NK-92 (cell line): Measurements from ENCODE around the gene TSC22D3.
A peak's percentile ranks its signal among the peaks of the same experiment; 100 is the strongest.
"Not testable (repeated sequence)": the region's sequence is repeated elsewhere in the genome, so short reads cannot be mapped to it uniquely, and the experiment has no call there.

ENCODE experiments used
- DNase-seq: peaks from one replicate; lab custom pipeline; 2025; ENCODE audit not compliant: unreplicated experiment; lab: John Stamatoyannopoulos, UW

TSC22D3 gene

GRCh38 chrX:107683124-107683895, 92.3 kb downstream of the TSC22D3 start:
- DNase-seq = no peak

GRCh38 chrX:107682256-107682655, 93.3 kb downstream of the TSC22D3 start:
- DNase-seq = no peak

DNA sequence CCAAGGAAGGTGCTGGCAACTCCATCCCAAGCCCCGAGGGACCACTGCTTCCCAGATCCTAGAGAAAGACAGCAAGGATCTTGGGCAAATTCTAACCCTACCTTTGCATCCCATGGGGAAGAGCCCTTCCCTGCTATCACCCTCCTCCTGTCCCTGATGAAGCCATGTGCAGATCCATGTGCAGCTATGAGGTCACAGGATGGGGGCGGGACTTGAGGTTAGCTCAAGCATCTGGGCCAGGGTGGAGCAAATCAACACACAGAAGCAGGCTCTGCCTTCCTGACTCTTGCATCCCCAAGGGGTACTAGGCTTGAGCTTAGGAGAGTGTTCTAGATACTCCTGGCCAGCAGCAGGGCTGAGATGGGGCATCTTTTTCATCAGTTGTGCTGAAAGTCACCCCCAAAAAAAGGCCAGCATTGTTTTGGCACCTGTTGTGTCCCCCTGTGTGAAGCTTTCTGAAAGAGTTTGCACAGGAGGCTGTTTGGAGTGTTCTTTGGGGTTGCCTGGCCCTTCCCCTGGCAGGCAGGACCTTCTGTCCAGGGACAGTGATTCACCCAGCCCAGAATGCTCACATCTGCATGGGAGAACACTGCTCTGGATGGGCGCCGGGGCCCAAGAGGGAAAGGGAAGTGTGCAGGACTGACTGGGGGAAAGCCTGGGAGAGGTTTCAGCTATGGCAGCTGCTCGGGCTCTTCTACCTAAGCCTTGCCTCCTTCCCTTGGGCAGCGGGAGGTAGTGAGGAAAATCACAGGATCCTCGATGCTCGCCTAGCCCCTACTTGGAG, 96.4 kb downstream of the TSC22D3 start:
- DNase-seq = no peak

DNA sequence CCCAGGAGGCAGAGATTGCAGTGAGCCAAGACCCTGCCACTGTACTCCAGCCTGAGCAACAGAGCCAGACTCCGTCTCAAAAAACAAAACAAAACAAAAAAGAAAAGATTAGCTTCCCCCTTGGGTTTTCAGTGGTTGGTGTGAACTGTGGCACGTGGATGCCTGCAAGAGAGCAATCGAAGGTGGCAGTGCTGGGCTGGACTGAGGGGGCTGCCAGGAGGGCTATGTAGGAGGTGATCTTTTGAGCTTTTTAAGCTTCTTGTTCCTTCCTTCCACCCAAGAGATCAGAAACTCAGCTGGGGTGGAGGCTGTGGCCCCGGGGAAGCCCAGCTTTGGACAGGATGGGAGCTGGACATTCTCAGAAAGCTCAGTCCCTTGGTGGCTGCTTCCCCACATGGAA, 97.7 kb downstream of the TSC22D3 start:
- no peak for DNase-seq

DNA sequence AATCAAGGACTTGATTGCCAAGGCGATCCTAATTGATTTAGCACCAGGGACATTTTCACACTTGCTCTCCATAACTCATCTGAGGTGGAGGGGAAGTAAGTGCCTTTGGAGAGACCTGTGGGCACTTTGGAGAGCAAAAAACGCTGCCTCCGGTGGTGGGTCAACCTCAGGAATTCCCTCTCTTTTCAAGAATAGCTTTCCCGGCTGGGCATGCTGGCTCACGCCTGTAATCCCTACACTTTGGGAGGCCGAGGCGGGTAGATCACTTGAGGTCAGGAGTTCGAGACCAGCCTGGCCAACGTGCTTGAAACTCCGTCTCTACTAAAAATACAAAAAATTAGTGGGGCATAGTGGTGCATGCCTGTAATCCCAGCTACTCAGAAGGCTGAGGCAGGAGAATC, 98.1 kb downstream of the TSC22D3 start:
- DNase-seq = no peak

DNA sequence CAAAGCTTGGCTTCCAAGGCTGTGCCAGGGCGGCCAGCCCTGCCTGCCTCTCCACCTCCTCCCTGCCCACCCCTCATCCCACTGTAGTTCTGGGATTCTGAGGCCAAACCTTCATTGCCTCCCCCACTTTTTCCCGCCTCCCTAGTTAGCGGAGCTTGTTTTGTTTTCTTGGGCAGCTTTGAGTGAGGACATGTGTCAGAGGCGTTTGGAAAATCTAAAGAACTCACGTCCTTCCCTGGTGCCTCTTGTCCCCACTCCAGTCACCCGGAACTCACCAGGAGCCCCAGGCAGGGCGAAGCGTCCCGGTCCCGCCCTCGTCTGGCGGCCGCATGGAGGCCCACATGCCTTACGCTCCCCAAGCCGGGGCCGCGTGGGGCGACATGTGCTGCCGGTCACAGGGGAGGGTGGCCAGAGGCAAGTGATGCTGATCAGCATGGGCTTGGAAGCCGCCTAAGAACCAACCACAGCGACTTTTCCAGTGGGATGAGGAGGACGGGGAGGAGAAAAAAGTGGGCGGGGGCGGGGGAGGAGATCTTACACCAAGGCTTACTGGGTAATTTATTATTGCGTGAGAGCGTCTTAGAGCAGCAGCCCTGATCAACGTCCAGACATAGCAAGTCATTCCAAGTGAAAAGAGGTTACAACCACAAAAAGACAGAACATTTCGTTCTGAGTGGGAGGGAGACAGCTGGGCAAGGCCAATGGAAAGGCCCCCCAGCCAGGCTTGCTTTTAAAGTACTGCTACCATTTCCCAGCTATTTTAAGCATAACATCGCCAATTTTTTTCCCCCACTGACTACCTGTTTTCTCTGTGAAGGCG, 98.8 kb downstream of the TSC22D3 start:
- DNase-seq = no peak

GRCh38 chrX:107675823-107676555, 99.6 kb downstream of the TSC22D3 start:
- no peak for DNase-seq

- DNase-seq = no peak
These were observed 100.3 kb downstream of the TSC22D3 start for GRCh38 chrX:107675365-107675654.

- DNase-seq = no peak
These were observed 100.9 kb downstream of the TSC22D3 start for GRCh38 chrX:107674480-107675364.

GRCh38 chrX:107673933-107674479, 101.6 kb downstream of the TSC22D3 start:
- DNase-seq = peak; percentile 60

DNA sequence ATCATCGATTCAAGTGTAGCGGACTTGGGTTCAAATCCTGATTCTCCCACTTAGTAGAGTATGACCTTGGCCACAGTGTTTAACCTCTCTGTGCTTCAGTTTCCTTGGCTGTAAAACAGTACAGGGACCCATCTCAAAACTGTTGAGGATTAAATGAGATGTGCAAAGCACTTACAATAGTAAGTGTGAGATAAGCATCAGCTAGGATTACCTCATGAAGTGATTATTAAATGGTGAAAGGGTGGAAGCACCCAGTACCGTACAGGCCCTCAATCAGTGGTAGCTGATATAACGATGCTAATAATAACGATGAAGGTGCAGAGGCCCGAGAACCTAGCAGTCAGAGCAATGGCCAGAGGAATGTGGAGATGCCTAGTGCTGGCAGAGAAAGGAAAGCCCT, 102.2 kb downstream of the TSC22D3 start:
- no peak for DNase-seq

GRCh38 chrX:107672955-107673378, 102.6 kb downstream of the TSC22D3 start:
- DNase-seq = peak; percentile 3

GRCh38 chrX:107671256-107671655, 104.3 kb downstream of the TSC22D3 start:
- not testable (repeated sequence) for DNase-seq

DNA sequence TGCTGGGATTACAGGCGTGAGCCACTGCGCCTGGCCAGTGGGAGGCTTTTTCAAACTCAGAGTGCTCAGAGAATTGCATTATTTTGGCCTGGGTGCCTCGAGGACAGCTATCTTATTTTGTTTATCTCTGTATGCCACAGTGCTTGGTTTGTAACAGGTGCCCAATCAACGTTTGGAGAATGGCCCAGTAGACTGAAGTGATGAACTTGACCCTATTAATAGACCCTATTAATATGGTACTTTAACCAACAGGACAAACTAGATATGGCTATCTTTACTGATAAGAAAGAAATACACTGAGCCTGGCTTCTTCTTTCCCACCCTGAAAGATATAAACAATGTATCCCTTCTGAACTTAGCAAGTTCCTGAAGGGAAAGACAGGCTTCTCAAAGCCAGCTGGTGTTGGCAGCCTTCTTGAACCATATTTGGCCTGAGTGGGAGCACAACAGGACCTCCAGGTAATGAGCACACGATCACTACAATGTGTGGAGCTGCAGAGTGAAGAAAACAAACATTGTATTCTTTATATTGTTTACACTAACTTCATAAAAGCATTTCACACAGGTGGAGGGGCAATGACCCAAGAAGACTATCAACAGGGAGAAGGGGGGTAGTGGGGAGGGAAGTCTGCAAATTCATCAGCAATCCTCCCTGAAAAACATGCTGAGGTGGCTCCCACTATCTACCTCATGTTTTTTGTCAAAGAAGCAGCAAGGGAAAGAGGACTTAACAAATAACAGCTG, 105.5 kb downstream of the TSC22D3 start:
- DNase-seq = no peak

DNA sequence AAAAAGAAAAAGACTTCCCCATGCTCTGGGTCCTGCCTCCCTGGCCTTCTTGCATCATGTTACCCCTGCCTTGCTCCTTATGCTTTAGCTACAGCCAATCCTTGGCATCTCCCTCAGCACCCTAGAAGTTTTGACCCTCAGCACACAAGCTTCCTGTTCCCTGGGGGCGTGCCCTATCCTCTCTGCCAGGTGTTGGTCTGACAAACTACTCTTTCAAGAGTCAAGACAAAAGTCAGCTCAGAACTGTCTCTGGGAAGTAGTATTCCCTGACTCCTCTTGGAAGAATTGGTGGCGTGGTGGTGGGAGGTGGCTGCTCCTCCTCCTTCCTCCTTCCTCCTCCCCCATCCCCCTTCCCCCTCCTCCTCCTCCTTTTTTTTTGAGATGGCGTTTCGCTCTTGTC, 106.3 kb downstream of the TSC22D3 start:
- DNase-seq = no peak

DNA sequence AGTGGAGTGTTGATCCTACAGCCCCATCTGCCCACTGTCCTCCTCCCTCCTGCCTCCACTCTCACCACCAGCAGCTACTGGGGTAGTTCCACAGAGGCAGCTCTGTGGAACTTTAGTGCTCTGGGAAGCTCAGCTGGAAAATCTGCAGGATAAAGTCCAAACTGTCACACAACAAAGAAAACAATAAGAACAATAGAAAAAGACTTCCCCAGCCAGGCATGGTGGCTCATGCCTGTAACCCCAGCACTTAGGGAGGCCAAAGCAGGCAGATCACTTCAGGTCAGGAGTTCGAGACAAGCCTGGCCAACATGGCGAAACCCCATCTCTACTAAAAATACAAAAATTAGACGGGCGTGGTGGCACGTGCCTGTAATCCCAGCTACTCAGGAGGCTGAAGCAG, 106.9 kb downstream of the TSC22D3 start:
- DNase-seq = not testable (repeated sequence)

GRCh38 chrX:107667426-107667825, 108.2 kb downstream of the TSC22D3 start:
- no peak for DNase-seq

DNA sequence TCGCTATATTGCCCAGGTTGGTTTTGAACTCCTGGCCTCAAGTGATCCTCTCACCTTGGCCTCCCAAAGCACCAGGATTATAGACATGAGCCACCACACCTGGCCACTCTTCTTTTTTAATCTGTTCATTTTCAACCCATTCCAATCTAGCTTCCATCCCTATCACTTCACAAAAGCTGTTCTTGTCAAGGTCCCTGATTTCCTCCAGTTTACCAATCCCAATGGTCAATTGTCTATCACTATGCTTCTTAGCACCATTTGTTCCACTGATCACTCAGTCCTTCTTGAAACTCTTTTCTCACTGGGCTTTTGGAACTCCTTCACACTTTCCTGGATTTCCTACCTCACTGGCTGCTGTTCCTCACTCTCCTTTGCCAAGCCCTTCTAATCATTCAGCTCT, 108.7 kb downstream of the TSC22D3 start:
- no peak for DNase-seq
